Stimulated activated CD4-positive, alpha-beta T cell treated with anti-CD3 and anti-CD28 coated beads, Interleukin-15, amount 100 ng/mL, for 24 hours (primary cell): ENCODE data around the gene HS6ST3.

ENCODE experiments used
- DNase-seq: peaks from one replicate; pipeline ENCODE4 v3.0.0-alpha.2; 2020

Gene HS6ST3

GRCh38 chr13:96573563-96573962, 483.7 kb downstream of the HS6ST3 start:
- no peak for DNase-seq

- no peak for DNase-seq
Measured at GRCh38 chr13:96575423-96576320, 485.8 kb downstream of the HS6ST3 start.

GRCh38 chr13:96581741-96582140, 491.8 kb downstream of the HS6ST3 start:
- no peak for DNase-seq

GRCh38 chr13:96615252-96615651, 525.3 kb downstream of the HS6ST3 start:
- no peak for DNase-seq

- no peak for DNase-seq
Measured at GRCh38 chr13:96617528-96617927, 527.6 kb downstream of the HS6ST3 start.

- DNase-seq = no peak
Measured at GRCh38 chr13:96621634-96622183, 531.8 kb downstream of the HS6ST3 start.

GRCh38 chr13:96629331-96629730, 539.4 kb downstream of the HS6ST3 start:
- no peak for DNase-seq

- no peak for DNase-seq
Measured at GRCh38 chr13:96632536-96633320, 542.8 kb downstream of the HS6ST3 start.

GRCh38 chr13:96636001-96636709, 546.2 kb downstream of the HS6ST3 start:
- DNase-seq = no peak

- DNase-seq = no peak
Measured at GRCh38 chr13:96637039-96637438, 547.1 kb downstream of the HS6ST3 start.

- no peak for DNase-seq
Measured at GRCh38 chr13:96646101-96646500, 556.2 kb downstream of the HS6ST3 start.

- DNase-seq = no peak
Measured at GRCh38 chr13:96646515-96647211, 556.8 kb downstream of the HS6ST3 start.

GRCh38 chr13:96650301-96650886, 560.5 kb downstream of the HS6ST3 start:
- no peak for DNase-seq

- no peak for DNase-seq
Measured at GRCh38 chr13:96651598-96651997, 561.7 kb downstream of the HS6ST3 start.

- DNase-seq = no peak
Measured at GRCh38 chr13:96652506-96652905, 562.6 kb downstream of the HS6ST3 start.

- no peak for DNase-seq
Measured at GRCh38 chr13:96661612-96662011, 571.7 kb downstream of the HS6ST3 start.

- no peak for DNase-seq
Measured at GRCh38 chr13:96662036-96662435, 572.1 kb downstream of the HS6ST3 start.

- no peak for DNase-seq
Measured at GRCh38 chr13:96667294-96668018, 577.5 kb downstream of the HS6ST3 start.

- DNase-seq = no peak
Measured at GRCh38 chr13:96671073-96671472, 581.2 kb downstream of the HS6ST3 start.

GRCh38 chr13:96672016-96672415, 582.1 kb downstream of the HS6ST3 start:
- no peak for DNase-seq

- DNase-seq = no peak
Measured at GRCh38 chr13:96673825-96674224, 583.9 kb downstream of the HS6ST3 start.
